Adrenal gland (tissue), 5 donors: Measurements from ENCODE around the gene TAF1B.

Experiments
- POLR2A ChIP-seq, 2 donors: fragments of 450-650 bp; IDR thresholded peaks; one replicate each; pipeline ENCODE4 v1.6.1; 2017; ENCODE audit warnings: antibody characterized with exemption in 2 of 2, mild to moderate bottlenecking in 2 of 2, moderate library complexity in 1 of 2
- TF ChIP-seq, protein P1 (sequence below), 6 experiments: fragments of 450-650 bp in 4 of 6; fragments of 200-600 bp in 2 of 6; sonication (generic) in 1 of 6; IDR thresholded peaks; 1 replicate in 5 of 6; 2 replicates in 1 of 6; pipeline versions ENCODE4 v1.5.1 to v1.8.0; 2016 to 2021; ENCODE audit warnings: antibody characterized with exemption in 6 of 6, mild to moderate bottlenecking in 2 of 6, moderate library complexity in 1 of 6
- donor health status: DM: no; HTN: no; CAD: no.

DNA sequence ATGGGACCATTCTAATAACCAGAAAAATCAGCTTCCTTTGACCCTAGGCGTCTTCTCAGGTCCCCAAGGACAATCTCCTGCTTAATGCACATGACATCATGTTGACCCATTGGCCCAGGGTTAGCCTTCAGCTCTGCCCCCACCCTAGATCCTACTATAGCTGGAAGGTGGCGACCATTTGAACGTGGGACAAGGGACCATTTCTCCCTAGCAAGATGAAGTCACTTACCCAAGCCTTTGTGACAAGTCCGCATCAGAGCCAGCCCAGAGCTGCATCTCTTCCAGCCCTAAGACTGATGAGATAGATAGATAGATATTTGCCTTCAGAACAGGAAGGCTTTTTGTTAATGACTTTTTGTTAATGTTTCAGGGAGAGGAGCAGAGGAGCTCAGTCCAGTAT, 28.2 kb upstream of the TAF1B start:
- TF ChIP-seq POLR2A (IDR thresholded peaks at IDR 0.05), result no peak
- TF ChIP-seq, protein P1, sequence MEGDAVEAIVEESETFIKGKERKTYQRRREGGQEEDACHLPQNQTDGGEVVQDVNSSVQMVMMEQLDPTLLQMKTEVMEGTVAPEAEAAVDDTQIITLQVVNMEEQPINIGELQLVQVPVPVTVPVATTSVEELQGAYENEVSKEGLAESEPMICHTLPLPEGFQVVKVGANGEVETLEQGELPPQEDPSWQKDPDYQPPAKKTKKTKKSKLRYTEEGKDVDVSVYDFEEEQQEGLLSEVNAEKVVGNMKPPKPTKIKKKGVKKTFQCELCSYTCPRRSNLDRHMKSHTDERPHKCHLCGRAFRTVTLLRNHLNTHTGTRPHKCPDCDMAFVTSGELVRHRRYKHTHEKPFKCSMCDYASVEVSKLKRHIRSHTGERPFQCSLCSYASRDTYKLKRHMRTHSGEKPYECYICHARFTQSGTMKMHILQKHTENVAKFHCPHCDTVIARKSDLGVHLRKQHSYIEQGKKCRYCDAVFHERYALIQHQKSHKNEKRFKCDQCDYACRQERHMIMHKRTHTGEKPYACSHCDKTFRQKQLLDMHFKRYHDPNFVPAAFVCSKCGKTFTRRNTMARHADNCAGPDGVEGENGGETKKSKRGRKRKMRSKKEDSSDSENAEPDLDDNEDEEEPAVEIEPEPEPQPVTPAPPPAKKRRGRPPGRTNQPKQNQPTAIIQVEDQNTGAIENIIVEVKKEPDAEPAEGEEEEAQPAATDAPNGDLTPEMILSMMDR (IDR thresholded peaks at IDR 0.05), result no peak
